Activated CD8-positive, alpha-beta memory T cell treated with anti-CD3 and anti-CD28 coated beads for 4 hours (primary cell): ENCODE results near the gene CDC5L.
"Not testable (repeated sequence)": the region's sequence is repeated elsewhere in the genome, so short reads cannot be mapped to it uniquely, and the experiment has no call there.

Experiments
- DNase-seq, 2 donors: peaks; one replicate each; pipeline ENCODE4 v3.0.0-alpha.2; 2020; ENCODE audit warnings: low read depth in 2 of 2

Gene CDC5L

GRCh38 chr6:44415449-44415848 is 27.9 kb downstream of the CDC5L start:
- no peak for DNase-seq

DNA sequence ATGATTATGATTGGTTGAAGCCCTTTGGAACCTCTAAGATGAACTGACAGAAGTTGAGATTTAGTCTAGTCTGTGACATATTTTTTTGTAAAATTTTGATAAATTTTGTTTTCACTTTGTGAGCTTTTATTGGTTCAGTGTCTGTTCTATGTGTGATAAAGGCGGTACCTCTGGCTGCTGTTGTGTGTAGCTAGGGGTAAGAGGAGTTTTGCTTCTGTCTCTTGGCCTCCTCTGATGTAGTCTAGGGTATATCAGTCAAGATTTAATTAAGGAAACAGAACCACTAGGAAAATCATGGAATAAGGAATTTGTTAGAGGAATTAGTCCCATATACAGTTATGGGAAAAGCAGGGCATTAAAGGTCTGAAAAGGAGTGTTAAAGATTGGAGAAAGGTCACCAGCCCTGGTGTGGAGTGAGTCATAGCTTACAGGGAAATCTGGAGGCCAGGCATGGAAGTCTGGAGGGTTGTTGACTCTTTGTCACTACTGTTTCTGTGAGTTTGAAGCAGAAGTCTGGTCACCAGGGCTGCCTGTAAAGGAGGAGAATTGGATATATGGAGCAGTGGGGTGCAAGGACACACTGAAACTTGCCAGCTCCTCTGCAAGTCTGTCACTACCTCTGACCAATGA is 28.5 kb downstream of the CDC5L start:
- no peak for DNase-seq

DNA sequence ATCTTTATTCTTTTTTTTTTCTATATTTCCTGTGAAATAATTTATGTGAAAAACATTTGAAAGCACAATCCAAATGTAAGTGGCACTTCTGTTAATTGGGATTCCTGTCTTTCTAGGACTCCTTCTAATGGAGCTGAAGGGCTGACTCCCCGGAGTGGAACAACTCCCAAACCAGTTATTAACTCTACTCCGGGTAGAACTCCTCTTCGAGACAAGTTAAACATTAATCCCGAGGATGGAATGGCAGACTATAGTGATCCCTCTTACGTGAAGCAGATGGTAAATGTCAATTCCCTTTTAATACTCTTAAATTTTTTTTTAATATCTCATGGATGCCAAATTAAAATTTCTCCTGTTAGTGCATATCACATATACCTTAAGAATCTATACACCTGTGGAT is 35.0 kb downstream of the CDC5L start:
- DNase-seq: no peak

DNA sequence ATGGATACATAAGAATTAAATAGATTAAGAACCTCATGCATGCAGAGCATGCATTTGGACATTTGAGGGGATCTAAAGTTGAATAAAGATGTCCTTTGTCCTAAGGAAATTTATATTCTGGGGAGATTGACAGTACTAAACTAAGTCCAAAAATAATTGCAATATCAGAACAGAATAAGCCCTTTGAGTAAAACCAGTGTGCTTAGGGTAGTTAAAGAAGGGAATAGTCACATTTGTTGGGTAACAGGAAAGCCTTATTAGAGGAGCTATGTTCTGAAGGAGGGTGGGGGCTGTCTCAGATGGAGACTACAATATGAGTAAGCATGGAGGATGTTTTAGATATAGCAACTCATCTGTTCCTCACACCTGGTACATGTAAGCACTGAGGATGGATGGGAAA is 35.8 kb downstream of the CDC5L start:
- no peak for DNase-seq

- no peak for DNase-seq
Observed at GRCh38 chr6:44425951-44426350, 38.4 kb downstream of the CDC5L start.

DNA sequence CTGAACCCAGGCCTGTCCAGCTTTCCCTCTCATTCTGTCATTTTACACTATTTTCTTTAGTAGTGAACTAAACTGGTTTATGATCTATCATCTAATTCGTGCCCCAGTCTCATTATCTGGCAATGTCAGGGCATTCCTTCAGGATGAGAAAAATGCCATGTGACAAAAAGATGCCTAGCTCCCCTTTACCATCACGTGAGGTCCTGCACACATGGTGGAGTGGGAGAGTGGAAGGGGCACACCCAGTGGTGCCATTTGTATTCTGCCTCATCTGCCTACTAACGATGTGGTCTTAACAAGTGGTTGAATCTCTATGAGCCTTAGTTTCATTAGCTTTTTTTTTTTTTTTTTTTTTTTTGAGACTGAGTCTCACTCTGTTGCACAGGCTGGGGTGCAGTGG is 41.2 kb downstream of the CDC5L start:
- no peak for DNase-seq

GRCh38 chr6:44430326-44430725 is 42.8 kb downstream of the CDC5L start:
- DNase-seq: no peak

- peak in 1 of 2 donors; percentile 2 for DNase-seq
Observed at GRCh38 chr6:44431118-44431725, 43.7 kb downstream of the CDC5L start.

DNA sequence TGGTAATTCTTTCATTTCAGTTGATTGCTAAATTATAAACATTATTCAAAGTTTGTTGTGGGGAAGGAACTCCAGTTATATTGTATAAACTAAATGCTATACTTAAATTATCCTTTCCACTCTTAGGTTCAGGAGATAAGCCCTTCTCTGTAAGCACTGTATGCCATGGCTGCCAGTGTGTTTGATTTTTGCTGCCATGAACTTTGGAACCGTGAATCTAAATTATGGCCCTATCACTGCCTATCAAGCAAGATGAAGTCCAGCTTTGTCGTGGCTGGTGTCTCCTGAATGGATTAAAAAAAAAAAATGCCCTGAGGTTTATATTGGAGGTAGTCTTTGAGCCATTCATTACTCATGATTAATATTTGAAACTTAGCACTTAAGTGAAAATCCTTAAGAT is 44.7 kb downstream of the CDC5L start:
- no peak for DNase-seq

DNA sequence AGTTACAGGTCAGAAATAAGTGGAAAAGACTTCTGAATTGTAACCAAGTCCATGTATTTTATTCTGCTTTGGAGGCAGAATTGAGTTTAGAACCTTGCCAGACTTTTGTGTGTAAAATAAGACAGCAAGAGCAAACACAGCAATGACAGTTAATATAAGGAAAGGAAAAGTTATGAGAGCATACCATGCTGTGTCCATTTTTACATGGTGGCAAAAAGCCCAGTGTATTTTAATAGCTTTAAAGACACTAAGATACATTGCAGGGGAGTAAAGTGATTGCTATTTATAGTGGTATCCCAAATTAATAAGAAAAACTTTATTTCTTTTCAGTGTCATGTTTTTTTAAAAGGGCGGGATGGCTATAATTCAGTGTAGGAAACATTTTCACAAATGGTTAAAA is 45.2 kb downstream of the CDC5L start:
- DNase-seq: no peak

DNA sequence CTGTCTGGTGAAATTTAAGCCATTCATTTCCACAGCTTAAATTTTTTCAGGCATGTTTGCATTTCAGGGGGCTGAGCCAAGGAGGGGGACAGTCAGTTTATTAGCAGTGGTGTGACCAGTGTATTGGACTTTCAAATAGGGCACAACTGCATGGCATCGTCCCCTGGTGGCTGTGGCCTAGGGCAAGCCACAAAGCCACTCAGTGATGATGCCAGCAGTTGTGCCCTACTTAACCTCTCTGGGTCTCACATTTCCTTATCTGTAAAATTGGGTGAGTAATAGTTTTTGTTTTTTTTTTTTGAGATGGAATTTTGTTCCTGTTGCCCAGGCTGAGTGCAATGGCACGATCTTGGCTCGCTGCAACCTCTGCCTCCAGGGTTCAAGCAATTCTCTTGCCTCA is 48.0 kb downstream of the CDC5L start:
- DNase-seq: no peak

- no peak for DNase-seq
Observed at GRCh38 chr6:44438827-44439226, 51.3 kb downstream of the CDC5L start.

DNA sequence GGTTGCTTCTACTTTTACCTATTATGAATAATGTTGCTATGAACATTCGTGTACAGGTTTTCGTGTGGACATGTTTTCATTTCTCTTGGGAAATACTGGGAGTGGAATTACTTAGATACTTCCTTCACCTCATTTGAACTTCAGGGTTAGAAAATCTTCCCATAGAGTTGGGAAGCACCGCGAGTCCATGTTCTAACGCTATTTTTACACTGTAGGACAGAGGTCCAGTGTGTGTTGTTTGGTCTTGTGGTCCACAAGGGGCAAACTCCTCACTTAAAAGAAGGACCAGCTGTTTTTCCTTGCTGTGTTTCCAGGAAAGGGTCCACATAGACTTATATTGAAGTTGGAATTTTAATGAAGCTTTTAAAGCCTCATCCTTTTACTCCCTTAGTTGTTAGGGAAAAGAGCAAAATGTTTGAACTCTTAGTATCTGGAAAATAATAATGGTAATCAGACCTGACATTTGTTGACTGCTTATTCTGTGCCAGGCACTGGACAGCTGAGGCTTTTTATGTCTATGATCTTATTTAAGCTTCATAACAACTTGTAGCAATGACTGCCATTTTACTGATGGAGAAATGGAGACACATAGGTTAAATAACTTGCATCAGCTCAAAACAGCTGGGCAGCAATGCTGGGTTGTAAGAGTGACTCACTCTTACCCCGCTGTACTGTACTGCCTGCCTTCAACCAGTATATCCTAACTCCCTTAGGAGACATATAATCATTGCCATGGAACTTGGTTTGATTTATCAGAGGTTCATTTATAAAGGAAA is 52.0 kb downstream of the CDC5L start:
- no peak for DNase-seq

- DNase-seq: no peak
Observed at GRCh38 chr6:44441091-44441855, 53.8 kb downstream of the CDC5L start.

DNA sequence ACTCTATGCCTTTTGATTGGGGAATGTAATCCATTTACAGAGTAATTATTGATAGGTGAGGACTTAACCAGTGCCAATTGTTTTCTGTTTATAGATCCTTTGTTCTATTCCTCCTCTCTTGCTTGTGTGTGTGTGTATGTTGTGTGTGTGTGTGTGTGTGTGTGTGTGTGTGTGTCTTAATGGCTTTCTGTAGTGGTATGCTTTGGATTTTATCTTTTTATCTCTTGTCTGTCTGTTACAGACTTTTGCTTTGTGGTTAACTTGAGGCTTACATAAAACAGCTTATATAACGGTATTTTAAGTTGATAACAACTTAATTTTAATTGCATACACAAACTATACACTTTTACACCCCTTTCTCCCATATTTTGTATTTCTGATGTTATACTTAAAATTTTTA is 54.7 kb downstream of the CDC5L start:
- DNase-seq: no peak

- DNase-seq: no peak
Observed at GRCh38 chr6:44442833-44443444, 55.4 kb downstream of the CDC5L start.

- no peak for DNase-seq
Observed at GRCh38 chr6:44444853-44445252, 57.3 kb downstream of the CDC5L start.

- no peak for DNase-seq
Observed at GRCh38 chr6:44446626-44447300, 59.3 kb downstream of the CDC5L start.

- DNase-seq: not testable (repeated sequence)
Observed at GRCh38 chr6:44449181-44449580, 61.7 kb downstream of the CDC5L start.

DNA sequence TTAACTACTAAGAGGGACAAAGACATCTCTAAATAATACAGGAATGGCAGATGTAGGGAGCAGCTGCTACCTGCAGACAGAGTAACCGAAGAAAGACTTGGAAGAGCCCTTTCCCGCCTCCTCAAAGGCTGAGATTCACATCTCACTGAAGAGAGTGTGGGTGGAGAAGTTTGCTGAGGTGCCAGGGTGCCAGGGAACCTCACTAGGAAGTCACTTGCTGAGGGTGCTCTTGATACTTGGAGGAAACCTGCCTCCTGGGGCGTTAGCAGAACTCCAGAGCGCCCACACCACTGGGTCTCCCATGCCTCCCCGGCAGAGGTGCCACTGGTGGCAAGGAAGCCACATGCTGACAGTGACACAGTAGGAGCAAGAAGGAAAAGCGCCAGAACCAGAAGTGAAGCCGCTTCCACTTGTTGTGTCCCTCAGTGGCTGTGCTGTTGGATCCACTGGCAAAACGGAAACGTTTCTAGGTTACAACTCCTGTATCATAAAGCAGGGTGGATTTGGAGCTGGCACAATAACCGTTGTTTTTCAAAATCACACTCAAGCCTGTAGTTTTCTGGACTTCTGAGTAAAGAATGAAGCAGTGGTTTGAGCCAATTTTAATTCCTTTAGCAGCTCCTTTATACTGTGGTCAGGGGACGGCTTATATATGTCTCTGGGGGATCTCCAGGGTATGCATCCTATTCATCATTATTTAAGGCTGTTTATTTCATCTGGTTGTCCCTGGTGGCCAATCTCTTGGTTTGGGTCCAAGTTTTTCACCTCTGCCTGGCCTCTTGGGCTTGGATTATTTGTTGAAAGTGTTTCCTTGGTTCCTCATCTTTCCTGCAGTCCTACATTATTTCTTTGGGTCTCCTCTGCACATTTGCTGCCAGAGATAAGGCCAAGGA is 64.5 kb downstream of the CDC5L start:
- DNase-seq: no peak
